Inferior parietal cortex (tissue), 1 donor: Measurements from ENCODE around the gene GUCY1A1.

Experiments
- DNase-seq: peaks from one replicate; pipeline ENCODE4 v3.0.0-alpha.2; 2016; ENCODE audit errors: extremely low spot score

GUCY1A1 gene

GRCh38 chr4:155738548-155738947 is 71.9 kb downstream of the GUCY1A1 start:
- no peak for DNase-seq

- no peak for DNase-seq
Observed at GRCh38 chr4:155741546-155741945, 74.9 kb downstream of the GUCY1A1 start.

GRCh38 chr4:155742310-155743015 is 75.8 kb downstream of the GUCY1A1 start:
- DNase-seq = no peak

- no peak for DNase-seq
Observed at GRCh38 chr4:155745984-155746383, 79.3 kb downstream of the GUCY1A1 start.

- DNase-seq = no peak
Observed at GRCh38 chr4:155748039-155748438, 81.4 kb downstream of the GUCY1A1 start.

- DNase-seq = no peak
Observed at GRCh38 chr4:155749041-155749440, 82.4 kb downstream of the GUCY1A1 start.

- no peak for DNase-seq
Observed at GRCh38 chr4:155751569-155751968, 84.9 kb downstream of the GUCY1A1 start.

GRCh38 chr4:155757745-155758265 is 91.2 kb downstream of the GUCY1A1 start:
- DNase-seq = no peak

- DNase-seq = peak; percentile 96
Observed at GRCh38 chr4:155758481-155759371, 92.1 kb downstream of the GUCY1A1 start, which contains the start of gene GUCY1B1. Gene GUCY1B1, plus strand, starts transcription at chr4:155759021. Its CDS starts 120 bp downstream, at chr4:155759141.

- DNase-seq = no peak
Observed at GRCh38 chr4:155759372-155760252, 93.0 kb downstream of the GUCY1A1 start.

- DNase-seq = no peak
Observed at GRCh38 chr4:155761047-155761446, 94.4 kb downstream of the GUCY1A1 start.

GRCh38 chr4:155761916-155762315 is 95.3 kb downstream of the GUCY1A1 start:
- no peak for DNase-seq

- DNase-seq = no peak
Observed at GRCh38 chr4:155762334-155762733, 95.7 kb downstream of the GUCY1A1 start.

GRCh38 chr4:155763551-155763950 is 96.9 kb downstream of the GUCY1A1 start:
- DNase-seq = no peak

- no peak for DNase-seq
Observed at GRCh38 chr4:155765149-155765548, 98.5 kb downstream of the GUCY1A1 start.

- DNase-seq = no peak
Observed at GRCh38 chr4:155766622-155767021, 100.0 kb downstream of the GUCY1A1 start.

GRCh38 chr4:155768370-155768769 is 101.7 kb downstream of the GUCY1A1 start:
- no peak for DNase-seq

- DNase-seq = no peak
Observed at GRCh38 chr4:155769090-155769489, 102.4 kb downstream of the GUCY1A1 start.

- no peak for DNase-seq
Observed at GRCh38 chr4:155772459-155773195, 106.0 kb downstream of the GUCY1A1 start.

GRCh38 chr4:155773196-155773800 is 106.7 kb downstream of the GUCY1A1 start:
- no peak for DNase-seq
